A549 (cell line): Measurements from ENCODE around the gene PACS1.

ENCODE experiments used
- BHLHE40 ChIP-seq: IDR thresholded peaks from 2 replicates; pipeline ENCODE4 v1.6.1; 2012; ENCODE audit warnings: low read depth, low read length, inconsistent platforms
- CTCF ChIP-seq: fragments of >200 bp; sonication (Bioruptor Twin); formaldehyde crosslinking; IDR thresholded peaks from 3 replicates; pipeline ENCODE4 v1.5.1; 2016
- EHMT2 ChIP-seq: fragments of 200-600 bp; sonication (generic); IDR thresholded peaks from 2 replicates; pipeline ENCODE4 v1.6.1; 2016; ENCODE audit warnings: antibody characterized with exemption, low read depth, mild to moderate bottlenecking, moderate library complexity
- ELK1 ChIP-seq: fragments of 150-350 bp; IDR thresholded peaks from 2 replicates; pipeline ENCODE4 v1.6.1; 2014; ENCODE audit warnings: low read depth, mild to moderate bottlenecking, low read length
- KDM1A ChIP-seq: fragments of 200-600 bp; sonication (generic); IDR thresholded peaks from 2 replicates; pipeline ENCODE4 v1.6.1; 2016; ENCODE audit warnings: low read depth, mild to moderate bottlenecking
- KDM5A ChIP-seq: fragments of 200-600 bp; sonication (generic); IDR thresholded peaks from 2 replicates; pipeline ENCODE4 v1.6.1; 2016; ENCODE audit warnings: antibody characterized with exemption, mild to moderate bottlenecking
- POLR2A ChIP-seq: IDR thresholded peaks from 2 replicates; pipeline ENCODE4 v1.6.1; 2012; ENCODE audit warnings: mild to moderate bottlenecking, low read length
- POLR2AphosphoS2 ChIP-seq: conservative IDR thresholded peaks from 2 replicates; pipeline ENCODE4 v1.6.1; 2012; ENCODE audit warnings: low read length, improper control_type of control experiment, inconsistent platforms
- RAD21 ChIP-seq, 2 experiments: fragments of >200 bp in 1 of 2; sonication (Bioruptor Twin) in 1 of 2; formaldehyde crosslinking in 1 of 2; IDR thresholded peaks in 1 of 2; conservative IDR thresholded peaks in 1 of 2; 2 replicates in 1 of 2; 3 replicates in 1 of 2; pipeline ENCODE4 v1.6.1; 2012 to 2018; ENCODE audit warnings: inconsistent platforms in 1 of 2
- RFX5 ChIP-seq: fragments of 450-650 bp; IDR thresholded peaks from 2 replicates; pipeline ENCODE4 v1.7.1; 2014; ENCODE audit warnings: antibody characterized with exemption, mild to moderate bottlenecking, moderate library complexity
- SMC3 ChIP-seq: fragments of >200 bp; sonication (Bioruptor Twin); formaldehyde crosslinking; IDR thresholded peaks from 3 replicates; pipeline ENCODE4 v1.6.1; 2018; ENCODE audit warnings: inconsistent platforms
- ZC3H11A ChIP-seq: fragments of 450-650 bp; IDR thresholded peaks from 2 replicates; pipeline ENCODE4 v1.6.1; 2014; ENCODE audit warnings: antibody characterized with exemption, mild to moderate bottlenecking
- TF ChIP-seq, protein P1 (sequence below): fragments of 200-600 bp; sonication (generic); IDR thresholded peaks from 2 replicates; pipeline ENCODE4 v1.6.1; 2016; ENCODE audit warnings: antibody characterized with exemption, mild to moderate bottlenecking, moderate library complexity
- TF ChIP-seq, protein P2 (sequence below): IDR thresholded peaks from 2 replicates; pipeline ENCODE4 v1.6.1; 2012; ENCODE audit warnings: low read depth, borderline replicate concordance

DNA sequence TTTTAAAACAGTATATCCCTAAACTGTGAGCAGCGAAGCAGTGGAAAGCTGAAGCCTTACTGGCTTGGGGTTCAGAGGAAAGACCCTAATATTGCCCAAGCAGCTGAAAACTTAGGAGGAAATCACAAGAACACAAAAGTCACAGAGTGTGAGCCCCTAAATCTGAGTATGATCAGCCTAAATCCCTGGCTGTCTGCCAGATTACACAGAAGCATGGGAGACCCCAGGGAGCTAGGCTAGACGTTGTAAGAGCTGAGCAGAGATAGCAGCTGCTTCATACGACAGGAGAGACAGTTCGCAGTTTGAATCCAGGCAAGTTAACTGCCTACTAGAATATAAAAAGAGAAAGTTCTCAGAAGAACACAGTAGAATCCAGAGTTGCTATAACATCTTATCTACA, 81.2 kb downstream of the PACS1 start:
- no peak for TF ChIP-seq KDM1A
- TF ChIP-seq CTCF = no peak
- TF ChIP-seq POLR2A = no peak
- no peak for TF ChIP-seq ELK1
- no peak for TF ChIP-seq SMC3
- TF ChIP-seq POLR2AphosphoS2 = no peak
- no peak for TF ChIP-seq RAD21 (conservative IDR thresholded peaks at IDR 0.05 in 1 of 2, IDR thresholded peaks at IDR 0.05 in 1 of 2)
- no peak for TF ChIP-seq KDM5A
- TF ChIP-seq RFX5 = no peak
- no peak for TF ChIP-seq BHLHE40
- TF ChIP-seq EHMT2 = no peak
- TF ChIP-seq, protein P1, sequence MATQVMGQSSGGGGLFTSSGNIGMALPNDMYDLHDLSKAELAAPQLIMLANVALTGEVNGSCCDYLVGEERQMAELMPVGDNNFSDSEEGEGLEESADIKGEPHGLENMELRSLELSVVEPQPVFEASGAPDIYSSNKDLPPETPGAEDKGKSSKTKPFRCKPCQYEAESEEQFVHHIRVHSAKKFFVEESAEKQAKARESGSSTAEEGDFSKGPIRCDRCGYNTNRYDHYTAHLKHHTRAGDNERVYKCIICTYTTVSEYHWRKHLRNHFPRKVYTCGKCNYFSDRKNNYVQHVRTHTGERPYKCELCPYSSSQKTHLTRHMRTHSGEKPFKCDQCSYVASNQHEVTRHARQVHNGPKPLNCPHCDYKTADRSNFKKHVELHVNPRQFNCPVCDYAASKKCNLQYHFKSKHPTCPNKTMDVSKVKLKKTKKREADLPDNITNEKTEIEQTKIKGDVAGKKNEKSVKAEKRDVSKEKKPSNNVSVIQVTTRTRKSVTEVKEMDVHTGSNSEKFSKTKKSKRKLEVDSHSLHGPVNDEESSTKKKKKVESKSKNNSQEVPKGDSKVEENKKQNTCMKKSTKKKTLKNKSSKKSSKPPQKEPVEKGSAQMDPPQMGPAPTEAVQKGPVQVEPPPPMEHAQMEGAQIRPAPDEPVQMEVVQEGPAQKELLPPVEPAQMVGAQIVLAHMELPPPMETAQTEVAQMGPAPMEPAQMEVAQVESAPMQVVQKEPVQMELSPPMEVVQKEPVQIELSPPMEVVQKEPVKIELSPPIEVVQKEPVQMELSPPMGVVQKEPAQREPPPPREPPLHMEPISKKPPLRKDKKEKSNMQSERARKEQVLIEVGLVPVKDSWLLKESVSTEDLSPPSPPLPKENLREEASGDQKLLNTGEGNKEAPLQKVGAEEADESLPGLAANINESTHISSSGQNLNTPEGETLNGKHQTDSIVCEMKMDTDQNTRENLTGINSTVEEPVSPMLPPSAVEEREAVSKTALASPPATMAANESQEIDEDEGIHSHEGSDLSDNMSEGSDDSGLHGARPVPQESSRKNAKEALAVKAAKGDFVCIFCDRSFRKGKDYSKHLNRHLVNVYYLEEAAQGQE = no peak
- TF ChIP-seq ZC3H11A = no peak
- TF ChIP-seq, protein P2, sequence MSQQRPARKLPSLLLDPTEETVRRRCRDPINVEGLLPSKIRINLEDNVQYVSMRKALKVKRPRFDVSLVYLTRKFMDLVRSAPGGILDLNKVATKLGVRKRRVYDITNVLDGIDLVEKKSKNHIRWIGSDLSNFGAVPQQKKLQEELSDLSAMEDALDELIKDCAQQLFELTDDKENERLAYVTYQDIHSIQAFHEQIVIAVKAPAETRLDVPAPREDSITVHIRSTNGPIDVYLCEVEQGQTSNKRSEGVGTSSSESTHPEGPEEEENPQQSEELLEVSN = no peak
